Measurements from ENCODE around the gene OR5AN1.

Gene OR5AN1

GRCh38 chr11:59401262-59401552 lies 42.5 kb downstream of the OR5AN1 start:
- Mint-ChIP-seq H3K4me1 (ENCODE audit: low read depth) (no peaks in the 10 kb centered on the region), H3K4me3 (no peak overlapping the region), H3K27ac (no peak overlapping the region), H3K9me3 (peaks cover 22% of the 10 kb centered on the region), H3K27me3 (ENCODE audit: low read depth) (no peaks in the 10 kb centered on the region), H3K36me3 (ENCODE audit: low read depth) (no peaks in the 10 kb centered on the region)

- Mint-ChIP-seq H3K9me3 (peaks cover 22% of the 10 kb centered on the region), H3K27me3 (ENCODE audit: low read depth) (no peaks in the 10 kb centered on the region), H3K36me3 (ENCODE audit: low read depth) (no peaks in the 10 kb centered on the region), H3K4me1 (ENCODE audit: low read depth) (no peaks in the 10 kb centered on the region), H3K4me3 (no peak overlapping the region), H3K27ac (no peak overlapping the region)
Measured at GRCh38 chr11:59403546-59403945, 44.9 kb downstream of the OR5AN1 start.

- Mint-ChIP-seq H3K4me1 (ENCODE audit: low read depth) (no peaks in the 10 kb centered on the region), H3K27ac (no peak overlapping the region), H3K9me3 (peaks cover 12% of the 10 kb centered on the region), H3K4me3 (no peak overlapping the region), H3K27me3 (ENCODE audit: low read depth) (peaks cover 15% of the 10 kb centered on the region), H3K36me3 (ENCODE audit: low read depth) (no peaks in the 10 kb centered on the region)
Measured at GRCh38 chr11:59413646-59414045, 55.0 kb downstream of the OR5AN1 start.

DNA sequence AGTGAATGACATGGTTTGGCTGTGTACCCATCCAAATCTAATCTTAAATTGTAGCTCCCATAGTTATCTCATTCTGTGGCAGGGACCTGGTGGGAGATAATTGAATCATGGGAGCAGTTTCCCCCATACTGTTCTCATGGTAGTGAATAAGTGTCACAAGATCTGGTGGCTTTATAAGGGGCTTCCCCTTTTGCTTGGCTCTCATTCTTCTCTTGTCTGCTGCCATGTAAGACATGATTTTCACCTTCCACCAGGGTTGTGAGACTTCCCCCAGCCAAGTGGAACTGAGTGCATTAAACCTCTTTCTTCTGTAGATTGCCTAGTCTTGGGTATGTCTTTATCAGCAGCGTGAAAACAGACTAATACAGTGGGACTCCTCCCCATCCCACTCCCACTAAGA lies 56.4 kb downstream of the OR5AN1 start:
- peaks cover 8% of the 10 kb centered on the region for H3K9me3 Mint-ChIP-seq
- H3K4me1 Mint-ChIP-seq (ENCODE audit: low read depth), result no peaks in the 10 kb centered on the region
- no peaks in the 10 kb centered on the region for H3K36me3 Mint-ChIP-seq (ENCODE audit: low read depth)
- peaks cover 15% of the 10 kb centered on the region for H3K27me3 Mint-ChIP-seq (ENCODE audit: low read depth)
- no peak overlapping the region for H3K4me3 Mint-ChIP-seq
- no peak overlapping the region for H3K27ac Mint-ChIP-seq

DNA sequence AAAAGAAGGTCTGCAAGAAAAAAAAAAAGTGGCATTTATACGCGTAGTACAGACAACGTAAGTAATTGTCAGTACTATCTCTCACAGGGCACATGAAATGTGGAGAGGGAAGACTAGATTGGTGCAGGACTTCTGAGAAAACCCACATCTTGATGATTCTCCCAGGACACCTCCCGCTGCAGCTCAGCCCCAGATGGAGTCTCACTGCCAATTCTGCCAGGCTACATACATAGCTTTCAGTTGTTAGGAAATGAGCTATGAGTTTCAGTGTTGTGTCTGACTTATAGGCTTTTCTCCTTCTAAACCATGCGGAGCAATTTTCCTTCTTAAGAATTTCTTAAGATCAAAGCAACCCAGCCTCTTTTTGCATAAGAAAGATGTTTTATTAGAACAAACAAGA lies 57.9 kb downstream of the OR5AN1 start:
- Mint-ChIP-seq H3K27me3 (ENCODE audit: low read depth) (peaks cover 15% of the 10 kb centered on the region), H3K4me3 (no peak overlapping the region), H3K27ac (no peak overlapping the region), H3K4me1 (ENCODE audit: low read depth) (no peaks in the 10 kb centered on the region), H3K9me3 (no peaks in the 10 kb centered on the region), H3K36me3 (ENCODE audit: low read depth) (no peaks in the 10 kb centered on the region)

- no peak overlapping the region for H3K27ac Mint-ChIP-seq
- H3K9me3 Mint-ChIP-seq, result no peaks in the 10 kb centered on the region
- H3K36me3 Mint-ChIP-seq (ENCODE audit: low read depth), result no peaks in the 10 kb centered on the region
Measured at GRCh38 chr11:59417023-59417422, 58.3 kb downstream of the OR5AN1 start.

GRCh38 chr11:59418156-59418555 lies 59.5 kb downstream of the OR5AN1 start:
- Mint-ChIP-seq H3K9me3 (no peaks in the 10 kb centered on the region), H3K27me3 (ENCODE audit: low read depth) (peaks cover 15% of the 10 kb centered on the region), H3K36me3 (ENCODE audit: low read depth) (no peaks in the 10 kb centered on the region), H3K4me3 (no peak overlapping the region), H3K27ac (no peak overlapping the region), H3K4me1 (ENCODE audit: low read depth) (peaks cover 3% of the 10 kb centered on the region)

More at GRCh38 chr11:59417023-59417422, 58.3 kb downstream of the OR5AN1 start:
- H3K27me3 Mint-ChIP-seq (ENCODE audit: low read depth), result peaks cover 15% of the 10 kb centered on the region
- no peaks in the 10 kb centered on the region for H3K4me1 Mint-ChIP-seq (ENCODE audit: low read depth)
- H3K4me3 Mint-ChIP-seq, result no peak overlapping the region
